ENCODE data around the gene DISC1.

DISC1 gene

GRCh38 chr1:231828182-231828920, 201.8 kb downstream of the DISC1 start:
- DNase-seq, result no peak

GRCh38 chr1:231829332-231829731, 202.7 kb downstream of the DISC1 start:
- no peak for DNase-seq

GRCh38 chr1:231836227-231836893, 209.8 kb downstream of the DISC1 start:
- no peak for DNase-seq

GRCh38 chr1:231838521-231838920, 211.9 kb downstream of the DISC1 start:
- no peak for DNase-seq

- DNase-seq, result no peak
These were observed 213.4 kb downstream of the DISC1 start for GRCh38 chr1:231839999-231840398.

GRCh38 chr1:231841616-231842344, 215.2 kb downstream of the DISC1 start:
- DNase-seq, result no peak

- no peak for DNase-seq
These were observed 215.9 kb downstream of the DISC1 start for GRCh38 chr1:231842441-231842840.

- no peak for DNase-seq
These were observed 218.5 kb downstream of the DISC1 start for GRCh38 chr1:231844986-231845502.

GRCh38 chr1:231847612-231848397, 221.2 kb downstream of the DISC1 start:
- no peak for DNase-seq

GRCh38 chr1:231849981-231850380, 223.4 kb downstream of the DISC1 start:
- DNase-seq, result no peak

- DNase-seq, result no peak
These were observed 224.2 kb downstream of the DISC1 start for GRCh38 chr1:231850786-231851185.

GRCh38 chr1:231853588-231854207, 227.1 kb downstream of the DISC1 start:
- DNase-seq, result no peak

GRCh38 chr1:231855361-231855760, 228.8 kb downstream of the DISC1 start:
- no peak for DNase-seq

- DNase-seq, result no peak
These were observed 229.3 kb downstream of the DISC1 start for GRCh38 chr1:231855926-231856325.

GRCh38 chr1:231856426-231856825, 229.8 kb downstream of the DISC1 start:
- DNase-seq, result no peak

GRCh38 chr1:231856894-231857293, 230.3 kb downstream of the DISC1 start:
- no peak for DNase-seq

- no peak for DNase-seq
These were observed 231.1 kb downstream of the DISC1 start for GRCh38 chr1:231857609-231858135.

- DNase-seq, result no peak
These were observed 233.9 kb downstream of the DISC1 start for GRCh38 chr1:231860221-231861088.

GRCh38 chr1:231861541-231862481, 235.2 kb downstream of the DISC1 start:
- no peak for DNase-seq

GRCh38 chr1:231862611-231863010, 236.0 kb downstream of the DISC1 start:
- no peak for DNase-seq
